BJ (cell line): ENCODE results near the gene PJA2. TPM values are rescaled to one million over a fixed set of nuclear protein-coding genes. Genes with fewer than 3 reads are reported as not detected.

Experiments
- CTCF ChIA-PET: fragments of 350-600 bp; formaldehyde crosslinking; extraction: SDS; loops from one replicate; lab custom pipeline; 2021; ENCODE audit warnings: antibody characterized with exemption, inconsistent platforms; lab: Yijun Ruan, JAX
- POLR2A ChIA-PET: fragments of 300-600 bp; sonication (Branson Sonifier 250); formaldehyde crosslinking; extraction: SDS; loops from one replicate; lab custom pipeline; 2021; ENCODE audit warnings: antibody characterized with exemption; lab: Charles Lee
- DNase-seq: peaks from one replicate; pipeline ENCODE4 v3.0.0-alpha.2; 2011; ENCODE audit warnings: low read depth
- H3K27me3 ChIP-seq: 2 replicates; pipeline ENCODE4 v1.6.0; 2011; ENCODE audit warnings: low read length; ENCODE audit not compliant: control insufficient read depth, insufficient read depth
- H3K36me3 ChIP-seq: 2 replicates; pipeline ENCODE4 v1.5.1; 2011; ENCODE audit warnings: low read length; ENCODE audit not compliant: control insufficient read depth, insufficient read depth
- H3K4me3 ChIP-seq: 2 replicates; pipeline ENCODE4 v1.5.1; 2011; ENCODE audit warnings: low read depth, mild to moderate bottlenecking, control low read depth, low read length
- CTCF ChIP-seq: IDR thresholded peaks from 2 replicates; pipeline ENCODE4 v1.5.1; 2011; ENCODE audit warnings: low read depth, mild to moderate bottlenecking, control low read depth, inconsistent platforms, low read length, moderate library complexity; ENCODE audit not compliant: insufficient read depth
- polyA plus RNA-seq: library from polyadenylated mRNA; depleted of rRNA; stranded (reverse); fragments of >200 nt; gene quantifications from 2 replicates; pipeline ENCODE4 v1.2.3, GENCODE V29; 2011

Gene PJA2
- polyA plus RNA-seq, 1 experiment, result 33.6 TPM

GRCh38 chr5:109313127-109313526, 96.6 kb downstream of the PJA2 start:
- no peak for DNase-seq
- H3K36me3 ChIP-seq, result no peaks in the 10 kb centered on the region
- H3K4me3 ChIP-seq, result no peak overlapping the region
- CTCF ChIA-PET, result no interaction called here
- POLR2A ChIA-PET, result no interaction called here
- TF ChIP-seq CTCF, result no peak
- no peaks in the 10 kb centered on the region; the same call in 1 of the 2 replicates for H3K27me3 ChIP-seq

DNA sequence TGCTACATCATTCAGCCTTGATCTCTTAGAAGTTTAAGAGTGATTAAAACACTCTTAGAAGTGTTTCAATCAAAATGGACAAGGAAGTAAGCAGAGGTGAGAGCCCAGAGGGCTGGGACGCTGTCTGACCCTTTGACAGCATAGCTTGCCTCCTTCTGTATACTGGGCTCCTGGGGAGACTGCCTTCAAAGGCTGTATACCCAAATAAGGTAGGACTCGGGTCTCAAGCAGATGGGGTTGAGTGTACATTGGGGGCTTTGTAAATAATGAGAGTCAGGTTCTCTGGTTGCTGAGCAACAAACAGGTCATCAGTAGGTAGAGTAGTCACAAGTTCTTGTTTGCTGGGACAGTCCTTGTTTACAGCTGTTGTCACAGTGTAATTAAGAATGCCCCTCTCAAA, 97.1 kb downstream of the PJA2 start:
- TF ChIP-seq CTCF, result no peak
- CTCF ChIA-PET, result no interaction called here
- Histone ChIP-seq H3K27me3 (no peaks in the 10 kb centered on the region; the same call in 1 of the 2 replicates), H3K36me3 (no peaks in the 10 kb centered on the region), H3K4me3 (no peak overlapping the region)
- POLR2A ChIA-PET, result no interaction called here
- DNase-seq, result no peak

GRCh38 chr5:109310315-109310714, 99.5 kb downstream of the PJA2 start:
- Histone ChIP-seq H3K36me3 (no peaks in the 10 kb centered on the region), H3K27me3 (no peaks in the 10 kb centered on the region; the same call in 1 of the 2 replicates), H3K4me3 (no peak overlapping the region)
- ChIA-PET POLR2A (no interaction called here), CTCF (interaction anchor here (1.3 kb wide), 1 partner anchor 12 kb away, joined by 3 read pairs; no protein-coding TSS in a partner anchor)
- DNase-seq, result no peak
- TF ChIP-seq CTCF, result no peak

DNA sequence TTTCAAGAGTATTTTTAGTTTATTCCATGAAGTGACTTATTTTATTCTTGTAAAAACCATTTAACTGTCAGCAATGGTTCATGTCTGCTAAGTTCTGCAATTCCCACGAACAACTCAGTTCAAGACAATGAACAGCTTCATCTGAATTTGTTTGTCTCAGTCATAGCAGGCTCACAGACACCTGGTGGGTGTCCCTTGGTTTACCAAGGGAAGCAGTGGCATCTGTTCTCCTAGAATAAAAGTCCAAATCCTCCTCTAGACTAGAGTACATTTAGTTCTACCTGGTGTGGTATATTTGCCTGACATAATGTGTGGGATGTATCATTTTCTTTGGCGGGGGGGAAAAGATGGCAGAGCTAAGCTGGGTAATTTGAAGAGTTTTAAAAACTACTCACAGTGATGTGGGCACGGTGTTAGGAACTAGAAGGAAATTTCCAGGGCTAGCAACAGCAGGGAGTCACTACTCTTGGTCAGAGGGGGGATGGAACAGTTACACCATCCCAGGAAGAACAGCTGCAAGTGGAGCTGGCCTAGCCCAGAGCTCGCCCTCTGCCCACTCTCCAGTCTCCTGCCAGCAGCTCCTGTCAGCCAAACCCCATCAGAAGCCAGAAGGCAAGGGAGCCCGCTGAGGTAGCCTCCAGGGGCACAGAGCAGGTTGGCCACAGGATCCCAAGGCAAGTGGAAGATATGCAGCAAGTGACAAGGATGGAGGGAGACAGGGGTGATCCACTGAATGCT, 100.3 kb downstream of the PJA2 start:
- ChIA-PET POLR2A (no interaction called here), CTCF (interaction anchor here (0.6 to 1.3 kb wide), 2 partner anchors 10 to 12 kb away, joined by 3 read pairs; no protein-coding TSS in a partner anchor)
- Histone ChIP-seq H3K36me3 (no peaks in the 10 kb centered on the region), H3K27me3 (no peaks in the 10 kb centered on the region; the same call in none of the 2 replicates), H3K4me3 (no peak overlapping the region)
- DNase-seq, result no peak
- no peak for TF ChIP-seq CTCF

DNA sequence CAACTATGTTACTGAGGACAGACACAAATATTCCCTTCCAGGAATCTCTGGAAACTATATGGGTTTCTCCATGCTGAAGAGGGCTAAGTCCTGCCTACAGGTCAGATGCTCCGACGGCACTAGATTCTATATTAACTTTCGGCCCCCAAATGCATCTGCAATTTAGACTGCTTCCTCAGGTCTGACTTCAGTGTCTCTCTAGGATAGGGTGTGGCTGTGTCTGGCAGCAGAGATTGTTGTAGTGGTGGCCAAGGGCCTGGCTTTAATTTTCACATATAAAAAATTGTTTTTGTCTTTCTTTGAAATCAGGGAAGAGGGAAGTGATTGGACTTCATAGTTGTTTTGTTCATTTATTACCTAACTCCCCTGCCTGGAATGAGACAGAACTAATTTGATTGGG, 101.8 kb downstream of the PJA2 start:
- Histone ChIP-seq H3K36me3 (no peaks in the 10 kb centered on the region), H3K27me3 (no peaks in the 10 kb centered on the region; the same call in none of the 2 replicates), H3K4me3 (no peak overlapping the region)
- DNase-seq, result no peak
- ChIA-PET POLR2A (no interaction called here), CTCF (no interaction called here)
- no peak for TF ChIP-seq CTCF
